Transverse colon (tissue), 4 donors: ENCODE data around the gene IL1RL1. TPM values are rescaled to one million over a fixed set of nuclear protein-coding genes. Genes with fewer than 3 reads are reported as not detected.

Experiments
- DNase-seq: peaks from one replicate; pipeline ENCODE4 v3.0.0-alpha.2; 2019
- H3K27ac ChIP-seq, 4 donors: fragments of 200-600 bp; sonication (generic); 2 replicates each; pipeline ENCODE4 v1.5.1; 2016 to 2018; ENCODE audit warnings: inconsistent platforms in 4 of 4
- H3K27me3 ChIP-seq: fragments of 200-600 bp; sonication (generic); 2 replicates; pipeline ENCODE4 v1.5.1; 2017; ENCODE audit warnings: inconsistent platforms
- H3K36me3 ChIP-seq, 4 donors: fragments of 200-600 bp; sonication (generic); 2 replicates each; pipeline ENCODE4 v1.5.1; 2017 to 2019; ENCODE audit warnings: inconsistent platforms in 4 of 4
- H3K4me1 ChIP-seq, 4 donors: fragments of 200-600 bp; sonication (generic); 2 replicates each; pipeline ENCODE4 v1.5.1; 2017 to 2020; ENCODE audit warnings: inconsistent platforms in 4 of 4
- H3K4me3 ChIP-seq, 4 donors: fragments of 200-600 bp; sonication (generic); 1 replicate in 1 of 4; 2 replicates in 3 of 4; pipeline versions ENCODE4 v1.5.1 to v1.6.1; 2017 to 2019; ENCODE audit warnings: inconsistent platforms in 4 of 4
- H3K9me3 ChIP-seq, 2 donors: fragments of 200-600 bp; sonication (generic); 2 replicates each; pipeline ENCODE4 v1.5.1; 2017 to 2019; ENCODE audit warnings: inconsistent platforms in 2 of 2
- EP300 ChIP-seq: sonication (generic); formaldehyde crosslinking; IDR thresholded peaks from one replicate; pipeline ENCODE4 v1.6.1; 2017; ENCODE audit warnings: antibody characterized with exemption, low read depth
- POLR2A ChIP-seq: fragments of 450-650 bp; IDR thresholded peaks from one replicate; pipeline ENCODE4 v1.6.1; 2016; ENCODE audit warnings: antibody characterized with exemption, mild to moderate bottlenecking, moderate library complexity
- POLR2AphosphoS5 ChIP-seq, 3 donors: sonication (generic); formaldehyde crosslinking; IDR thresholded peaks; one replicate each; pipeline ENCODE4 v1.6.1; 2016; ENCODE audit warnings: antibody characterized with exemption in 3 of 3
- WGBS, 2 donors: methylation state at CpG; one replicate each; pipeline ENCODE4 v1.1.5; 2018; ENCODE audit warnings: low coverage in 1 of 2; 5-methylcytosine and 5-hydroxymethylcytosine counted together
- in situ Hi-C, 4 donors: fragments of 200-750 bp; cut with MboI; loops; one replicate each; pipeline versions ENCODE4 v1.15.0 to v1.15.1; 2017; ENCODE audit warnings: low sequenced_read_pairs in 3 of 4, low pct_ligation_motif_present in 1 of 4, low pct_unique_long_range_greater_than_20kb in 1 of 4
- intact Hi-C: fragments of 100-400 bp; cut with DNase I; formaldehyde crosslinking; loops from one replicate; pipeline ENCODE4 v1.15.1; 2023; ENCODE audit warnings: low total_unique reads
- total RNA-seq, 4 donors: library from RNA; depleted of rRNA; stranded (reverse); fragments of >200 nt; gene quantifications; one replicate each; pipeline ENCODE4 v1.1.0, GENCODE V29; 2016
- TF ChIP-seq, protein P1 (sequence below), 5 experiments: fragments of 200-600 bp in 3 of 5; fragments of 450-650 bp in 2 of 5; sonication (generic) in 3 of 5; IDR thresholded peaks; 1 replicate in 2 of 5; 2 replicates in 3 of 5; pipeline ENCODE4 v1.5.1; 2016 to 2017; ENCODE audit warnings: antibody characterized with exemption in 5 of 5, inconsistent platforms in 3 of 5, mild to moderate bottlenecking in 2 of 5, moderate library complexity in 1 of 5

IL1RL1 gene
- total RNA-seq, 4 donors from 2014 or later, result 0.40 to 57.2 (median 11.7) TPM

DNA sequence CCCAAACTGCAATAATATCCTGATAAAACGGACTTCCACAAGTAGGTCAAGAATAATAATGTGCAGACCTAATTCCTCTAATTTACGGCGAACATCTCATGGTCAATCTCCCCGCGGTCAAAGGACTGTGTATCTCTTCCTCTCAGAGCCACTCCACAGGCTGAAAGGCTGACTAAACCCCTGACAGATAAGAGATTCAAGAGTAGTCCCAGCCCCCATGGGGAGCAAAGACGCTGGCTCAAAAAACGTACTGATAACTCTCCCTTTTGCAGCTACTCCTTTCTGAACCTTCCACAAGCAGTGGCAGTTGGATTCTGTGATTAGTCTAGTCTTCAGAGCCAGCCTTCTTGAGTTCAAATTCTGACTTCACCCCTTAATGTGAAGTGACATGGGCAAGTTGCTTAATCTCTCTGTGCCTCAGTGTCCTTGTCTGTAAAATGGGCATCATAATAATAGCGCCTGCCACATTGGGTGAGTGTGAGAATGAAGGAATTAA is 24.6 kb downstream of the IL1RL1 start:
- Histone ChIP-seq H3K36me3 (no peaks in the 10 kb centered on the region), H3K27me3 (no peaks in the 10 kb centered on the region), H3K4me3 (no peak overlapping the region), H3K27ac (no peak overlapping the region), H3K9me3 (no peaks in the 10 kb centered on the region), H3K4me1 (no peaks in the 10 kb centered on the region)
- 0 to 63% methylated on average over 1 to 8 of the region's 8 CpGs for WGBS, 2 donors
- DNase-seq, result no peak
- intact Hi-C loops, result no loop called here
- in situ Hi-C loops, result no loop called here
- TF ChIP-seq POLR2A (no peak), EP300 (no peak), POLR2AphosphoS5 (IDR thresholded peaks at IDR 0.05) (no peak)
- TF ChIP-seq, protein P1, sequence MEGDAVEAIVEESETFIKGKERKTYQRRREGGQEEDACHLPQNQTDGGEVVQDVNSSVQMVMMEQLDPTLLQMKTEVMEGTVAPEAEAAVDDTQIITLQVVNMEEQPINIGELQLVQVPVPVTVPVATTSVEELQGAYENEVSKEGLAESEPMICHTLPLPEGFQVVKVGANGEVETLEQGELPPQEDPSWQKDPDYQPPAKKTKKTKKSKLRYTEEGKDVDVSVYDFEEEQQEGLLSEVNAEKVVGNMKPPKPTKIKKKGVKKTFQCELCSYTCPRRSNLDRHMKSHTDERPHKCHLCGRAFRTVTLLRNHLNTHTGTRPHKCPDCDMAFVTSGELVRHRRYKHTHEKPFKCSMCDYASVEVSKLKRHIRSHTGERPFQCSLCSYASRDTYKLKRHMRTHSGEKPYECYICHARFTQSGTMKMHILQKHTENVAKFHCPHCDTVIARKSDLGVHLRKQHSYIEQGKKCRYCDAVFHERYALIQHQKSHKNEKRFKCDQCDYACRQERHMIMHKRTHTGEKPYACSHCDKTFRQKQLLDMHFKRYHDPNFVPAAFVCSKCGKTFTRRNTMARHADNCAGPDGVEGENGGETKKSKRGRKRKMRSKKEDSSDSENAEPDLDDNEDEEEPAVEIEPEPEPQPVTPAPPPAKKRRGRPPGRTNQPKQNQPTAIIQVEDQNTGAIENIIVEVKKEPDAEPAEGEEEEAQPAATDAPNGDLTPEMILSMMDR (IDR thresholded peaks at IDR 0.05), result no peak

DNA sequence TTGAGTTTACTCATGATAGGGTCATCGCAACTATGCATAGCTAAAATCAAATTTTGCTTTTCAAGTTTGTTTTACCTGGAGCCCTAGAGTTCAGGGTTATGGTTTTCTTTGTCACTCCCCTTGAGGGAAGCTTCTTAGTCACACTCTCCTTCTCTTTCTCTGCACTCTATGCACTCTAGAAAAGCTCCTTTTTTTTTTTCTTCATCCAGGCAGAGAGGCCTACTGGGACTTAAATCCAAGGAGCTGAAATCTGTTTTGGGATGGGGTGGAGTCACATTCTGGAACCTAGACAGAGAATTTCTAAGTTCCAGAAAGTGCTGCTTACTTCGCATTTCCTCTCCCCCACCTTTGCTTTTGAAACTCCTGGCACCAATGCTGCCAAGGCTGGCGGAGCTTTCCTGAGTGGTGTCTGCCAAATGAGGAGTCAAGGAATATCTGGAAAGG is 25.2 kb downstream of the IL1RL1 start:
- Histone ChIP-seq H3K9me3 (no peaks in the 10 kb centered on the region), H3K4me1 (no peaks in the 10 kb centered on the region), H3K27ac (peak overlapping the region in 1 of 4 donors; percentile 8), H3K27me3 (no peaks in the 10 kb centered on the region), H3K4me3 (no peak overlapping the region), H3K36me3 (no peaks in the 10 kb centered on the region)
- DNase-seq, result no peak
- WGBS, 2 donors, result 80 to 92% methylated on average over 1 to 3 of the region's 3 CpGs
- no peak for TF ChIP-seq POLR2AphosphoS5 (IDR thresholded peaks at IDR 0.05)
- TF ChIP-seq, protein P1 (IDR thresholded peaks at IDR 0.05), result no peak
- no peak for TF ChIP-seq POLR2A
- TF ChIP-seq EP300, result no peak
- in situ Hi-C loops (no loop called here), intact Hi-C loops (no loop called here)

DNA sequence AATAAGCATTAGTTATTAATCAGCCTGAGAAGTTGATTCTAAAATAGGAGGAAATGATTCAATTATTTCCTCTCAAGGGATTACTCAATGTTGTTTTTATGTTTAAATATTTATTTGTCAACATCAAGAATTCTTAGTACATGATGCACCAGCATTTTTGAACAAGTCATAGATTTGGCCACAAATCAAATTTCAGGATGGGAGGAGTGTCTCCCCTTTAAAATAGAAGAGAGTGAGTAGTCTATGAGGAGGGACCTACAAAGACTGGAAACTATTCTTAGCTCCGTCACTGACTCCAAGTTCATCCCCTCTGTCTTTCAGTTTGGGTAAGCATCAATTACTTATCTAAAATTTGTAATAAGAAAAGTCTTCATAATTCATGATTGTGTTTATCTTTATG is 25.6 kb downstream of the IL1RL1 start:
- peak overlapping the region in 1 of 4 donors; percentile 8 for H3K27ac ChIP-seq
- in situ Hi-C loops, result no loop called here
- WGBS, 2 donors, result 57 to 59% methylated on average over 1 of the region's 1 CpG
- intact Hi-C loops, result no loop called here
- DNase-seq, result no peak
- no peaks in the 10 kb centered on the region for H3K4me1 ChIP-seq
- no peak for TF ChIP-seq POLR2A
- no peaks in the 10 kb centered on the region for H3K27me3 ChIP-seq
- no peaks in the 10 kb centered on the region for H3K9me3 ChIP-seq
- no peaks in the 10 kb centered on the region for H3K36me3 ChIP-seq
- no peak overlapping the region for H3K4me3 ChIP-seq

DNA sequence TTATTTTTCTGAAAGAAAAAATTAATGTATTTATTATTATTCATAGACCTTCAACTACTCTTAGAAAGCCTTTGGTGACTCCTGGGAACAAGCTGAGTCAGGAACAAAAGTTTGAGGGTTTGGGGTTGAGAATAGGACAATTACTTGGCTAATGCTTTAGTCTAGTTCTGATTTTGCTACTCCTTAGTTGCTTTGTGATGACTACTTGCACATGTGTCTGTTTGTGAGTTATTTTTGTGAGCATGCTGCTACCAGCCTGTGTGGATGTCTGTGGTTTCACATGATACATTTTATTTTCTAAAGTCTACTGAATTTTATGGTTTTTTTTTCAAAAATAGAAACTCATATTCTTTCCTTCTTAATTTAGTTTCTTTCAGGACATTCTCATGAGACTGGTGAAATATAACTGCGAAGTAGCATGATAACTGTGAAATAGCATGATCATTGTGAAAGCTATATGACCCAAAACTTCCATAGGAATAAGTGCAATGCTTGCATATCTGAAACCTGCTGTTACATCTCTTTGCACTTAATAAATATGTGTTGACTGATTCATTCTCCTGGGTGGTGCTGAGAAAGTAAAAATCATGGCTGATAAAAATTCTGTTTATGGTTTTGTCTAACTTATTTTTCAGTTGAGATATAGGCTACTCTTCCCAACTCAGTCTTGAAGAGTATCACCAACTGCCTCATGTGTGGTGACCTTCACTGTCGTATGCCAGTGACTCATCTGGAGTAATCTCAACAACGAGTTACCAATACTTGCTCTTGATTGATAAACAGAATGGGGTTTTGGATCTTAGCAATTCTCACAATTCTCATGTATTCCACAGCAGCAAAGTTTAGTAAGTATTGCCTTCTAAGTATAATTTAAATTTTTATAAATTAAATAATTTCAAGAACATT is 26.4 kb downstream of the IL1RL1 start:
- H3K27me3 ChIP-seq, result no peaks in the 10 kb centered on the region
- no peak overlapping the region for H3K27ac ChIP-seq
- intact Hi-C loops, result no loop called here
- DNase-seq, result no peak
- TF ChIP-seq, protein P1 (IDR thresholded peaks at IDR 0.05), result no peak
- TF ChIP-seq POLR2A (no peak), POLR2AphosphoS5 (IDR thresholded peaks at IDR 0.05) (no peak), EP300 (no peak)
- no peak overlapping the region for H3K4me3 ChIP-seq
- in situ Hi-C loops, result no loop called here
- 68 to 72% methylated on average over 3 of the region's 3 CpGs for WGBS, 2 donors
- H3K36me3 ChIP-seq, result no peaks in the 10 kb centered on the region
- no peaks in the 10 kb centered on the region for H3K4me1 ChIP-seq
- no peaks in the 10 kb centered on the region for H3K9me3 ChIP-seq
